K562 (cell line): Measurements from ENCODE around the gene DLG4. TPM values are rescaled to one million over a fixed set of nuclear protein-coding genes. Genes with fewer than 3 reads are reported as not detected.

Experiments
- ELF4 ChIP-seq: fragments of 450-650 bp; formaldehyde crosslinking; IDR thresholded peaks from 2 replicates; pipeline ENCODE4 v1.4.0; 2022; ENCODE audit warnings: missing genetic modification characterization
- FOXK1 ChIP-seq: sonication (generic); formaldehyde crosslinking; IDR thresholded peaks from 2 replicates; pipeline ENCODE4 v1.8.0; 2022; ENCODE audit warnings: missing genetic modification reagents, mild to moderate bottlenecking, borderline replicate concordance
- FOXK2 ChIP-seq, 2 experiments: fragments of 450-650 bp; IDR thresholded peaks in 1 of 2; conservative IDR thresholded peaks in 1 of 2; 2 replicates each; pipeline ENCODE4 v1.6.1; 2016; ENCODE audit warnings: low read depth in 2 of 2, mild to moderate bottlenecking in 1 of 2
- HDAC8 ChIP-seq: fragments of 450-650 bp; IDR thresholded peaks from 2 replicates; pipeline ENCODE4 v1.6.1; 2016; ENCODE audit warnings: mild to moderate bottlenecking, missing genetic modification characterization, moderate library complexity, missing compliant biosample characterization
- HIVEP1 ChIP-seq: fragments of 250-450 bp; sonication (Bioruptor Pico); IDR thresholded peaks from 2 replicates; pipeline ENCODE4 v1.4.0; 2020; ENCODE audit warnings: mild to moderate bottlenecking
- MEF2D ChIP-seq: conservative IDR thresholded peaks from 2 replicates; pipeline ENCODE4 v1.6.1; 2016; ENCODE audit warnings: low read depth, missing genetic modification characterization, missing compliant biosample characterization
- NFXL1 ChIP-seq: fragments of 450-650 bp; formaldehyde crosslinking; IDR thresholded peaks from 2 replicates; pipeline ENCODE4 v1.4.0; 2021; ENCODE audit warnings: mild to moderate bottlenecking
- PHF20 ChIP-seq: fragments of 450-650 bp; IDR thresholded peaks from 2 replicates; pipeline ENCODE4 v1.6.1; 2018; ENCODE audit not compliant: partially characterized antibody
- SNIP1 ChIP-seq: fragments of 450-650 bp; IDR thresholded peaks from 2 replicates; pipeline ENCODE4 v1.7.1; 2017; ENCODE audit warnings: low read depth, mild to moderate bottlenecking
- STAG1 ChIP-seq: sonication (generic); formaldehyde crosslinking; IDR thresholded peaks from 2 replicates; pipeline ENCODE4 v1.5.0; 2020; ENCODE audit warnings: missing genetic modification reagents, borderline replicate concordance
- TSC22D4 ChIP-seq: fragments of 450-650 bp; IDR thresholded peaks from 2 replicates; pipeline ENCODE4 v1.6.1; 2016; ENCODE audit warnings: missing genetic modification characterization, missing biosample characterization, control low read depth
- ZNF311 ChIP-seq: fragments of 250-450 bp; sonication (Bioruptor Pico); IDR thresholded peaks from 2 replicates; pipeline ENCODE4 v1.4.0; 2020; ENCODE audit warnings: mild to moderate bottlenecking, moderate library complexity
- polyA plus RNA-seq, 8 experiments: library from polyadenylated mRNA; depleted of rRNA in 4 of 8; stranded (reverse) in 5 of 8; unstranded in 3 of 8; fragments of >200 nt; fragmentation: Nextera tagmentation in 2 of 8; fragmentation: Illumina TruSeq in 1 of 8; extraction: Ambion mirVana in 2 of 8; extraction: Trizol in 1 of 8; gene quantifications; 2 replicates each; pipeline versions ENCODE4 v1.2.1 to v1.2.3, GENCODE V29; 2011 to 2014; ENCODE audit warnings: inconsistent platforms in 1 of 8, missing spikeins in 1 of 8
- total RNA-seq, 7 experiments: library from RNA; depleted of rRNA in 6 of 7; stranded (reverse); fragments of >200 nt in 6 of 7; fragmentation: Illumina TruSeq in 2 of 7; extraction: Trizol in 2 of 7; gene quantifications; 2 replicates each; pipeline versions ENCODE4 v1.2.1 to v1.2.3, GENCODE V29; 2011 to 2021; ENCODE audit warnings: low replicate concordance in 1 of 7
- TF ChIP-seq, protein P1 (sequence below): fragments of 200-800 bp; sonication (Bioruptor generic); IDR thresholded peaks from 2 replicates; pipeline ENCODE4 v1.6.1; 2016; ENCODE audit warnings: missing genetic modification characterization, missing compliant biosample characterization
- TF ChIP-seq, protein P2 (sequence below): fragments of 450-650 bp; IDR thresholded peaks from 2 replicates; pipeline ENCODE4 v1.6.1; 2016; ENCODE audit warnings: borderline replicate concordance
- TF ChIP-seq, protein P3 (sequence below), 2 experiments: fragments of 250-450 bp in 1 of 2; fragments of 450-650 bp in 1 of 2; sonication (Bioruptor Pico) in 1 of 2; IDR thresholded peaks; 2 replicates each; pipeline versions ENCODE4 v1.6.1 to v1.8.0; 2016 to 2021; ENCODE audit warnings: mild to moderate bottlenecking in 2 of 2, moderate library complexity in 2 of 2, missing compliant biosample characterization in 1 of 2, missing genetic modification characterization in 1 of 2
- TF ChIP-seq, protein P4 (sequence below): fragments of 250-450 bp; sonication (Bioruptor Pico); IDR thresholded peaks from 2 replicates; pipeline ENCODE4 v1.8.0; 2022; ENCODE audit warnings: inconsistent platforms

The DLG4 gene
- total and polyA plus RNA-seq, 9 of the 15 experiments (the other 6 are each of a cell fraction or from before 2014, with no cell fraction given): 0.03 to 12.0 (median 4.1) TPM

DNA sequence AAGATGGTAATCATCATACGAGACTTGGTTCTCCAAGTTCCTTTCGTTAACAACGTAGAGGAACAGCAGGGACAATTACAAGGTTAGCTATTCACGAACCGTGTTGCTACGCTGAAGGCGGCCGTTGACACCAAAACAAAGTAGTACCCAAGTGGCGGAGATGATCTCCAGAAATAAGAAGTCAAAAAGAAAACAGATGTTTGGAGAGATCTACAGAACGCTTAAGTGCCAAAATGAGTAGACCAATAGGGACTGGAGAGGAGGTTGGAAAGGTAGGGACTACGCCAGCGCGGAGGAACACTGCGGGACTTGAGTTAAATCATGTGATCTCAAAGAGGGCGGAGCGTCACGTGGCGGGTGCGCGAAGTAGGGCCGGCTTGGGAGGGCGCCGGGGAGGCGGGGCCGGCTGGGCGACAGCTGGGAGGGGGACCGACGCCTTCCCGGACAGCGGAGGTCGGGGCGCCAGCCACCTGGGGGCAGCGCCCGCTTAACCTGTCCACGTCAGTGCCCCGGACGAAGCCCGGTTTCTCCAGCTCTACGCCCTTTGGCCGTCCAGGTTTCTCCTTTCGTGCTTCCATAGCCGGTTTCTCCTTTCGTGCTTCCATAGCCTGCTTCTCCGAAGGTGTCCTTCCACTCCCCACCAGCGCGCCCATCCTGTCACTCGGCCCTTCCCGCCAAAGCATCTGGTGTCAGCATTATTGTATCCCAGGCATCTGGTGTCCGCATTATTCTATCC is 23.2 kb upstream of the DLG4 start (continued):
- TF ChIP-seq, protein P1, sequence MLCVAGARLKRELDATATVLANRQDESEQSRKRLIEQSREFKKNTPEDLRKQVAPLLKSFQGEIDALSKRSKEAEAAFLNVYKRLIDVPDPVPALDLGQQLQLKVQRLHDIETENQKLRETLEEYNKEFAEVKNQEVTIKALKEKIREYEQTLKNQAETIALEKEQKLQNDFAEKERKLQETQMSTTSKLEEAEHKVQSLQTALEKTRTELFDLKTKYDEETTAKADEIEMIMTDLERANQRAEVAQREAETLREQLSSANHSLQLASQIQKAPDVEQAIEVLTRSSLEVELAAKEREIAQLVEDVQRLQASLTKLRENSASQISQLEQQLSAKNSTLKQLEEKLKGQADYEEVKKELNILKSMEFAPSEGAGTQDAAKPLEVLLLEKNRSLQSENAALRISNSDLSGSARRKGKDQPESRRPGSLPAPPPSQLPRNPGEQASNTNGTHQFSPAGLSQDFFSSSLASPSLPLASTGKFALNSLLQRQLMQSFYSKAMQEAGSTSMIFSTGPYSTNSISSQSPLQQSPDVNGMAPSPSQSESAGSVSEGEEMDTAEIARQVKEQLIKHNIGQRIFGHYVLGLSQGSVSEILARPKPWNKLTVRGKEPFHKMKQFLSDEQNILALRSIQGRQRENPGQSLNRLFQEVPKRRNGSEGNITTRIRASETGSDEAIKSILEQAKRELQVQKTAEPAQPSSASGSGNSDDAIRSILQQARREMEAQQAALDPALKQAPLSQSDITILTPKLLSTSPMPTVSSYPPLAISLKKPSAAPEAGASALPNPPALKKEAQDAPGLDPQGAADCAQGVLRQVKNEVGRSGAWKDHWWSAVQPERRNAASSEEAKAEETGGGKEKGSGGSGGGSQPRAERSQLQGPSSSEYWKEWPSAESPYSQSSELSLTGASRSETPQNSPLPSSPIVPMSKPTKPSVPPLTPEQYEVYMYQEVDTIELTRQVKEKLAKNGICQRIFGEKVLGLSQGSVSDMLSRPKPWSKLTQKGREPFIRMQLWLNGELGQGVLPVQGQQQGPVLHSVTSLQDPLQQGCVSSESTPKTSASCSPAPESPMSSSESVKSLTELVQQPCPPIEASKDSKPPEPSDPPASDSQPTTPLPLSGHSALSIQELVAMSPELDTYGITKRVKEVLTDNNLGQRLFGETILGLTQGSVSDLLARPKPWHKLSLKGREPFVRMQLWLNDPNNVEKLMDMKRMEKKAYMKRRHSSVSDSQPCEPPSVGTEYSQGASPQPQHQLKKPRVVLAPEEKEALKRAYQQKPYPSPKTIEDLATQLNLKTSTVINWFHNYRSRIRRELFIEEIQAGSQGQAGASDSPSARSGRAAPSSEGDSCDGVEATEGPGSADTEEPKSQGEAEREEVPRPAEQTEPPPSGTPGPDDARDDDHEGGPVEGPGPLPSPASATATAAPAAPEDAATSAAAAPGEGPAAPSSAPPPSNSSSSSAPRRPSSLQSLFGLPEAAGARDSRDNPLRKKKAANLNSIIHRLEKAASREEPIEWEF (CRISPR knock-in tag): no peak
- TF ChIP-seq ELF4 (peak; percentile 67; the same call in 1 of the 2 replicates), TSC22D4 (tag) (no peak), MEF2D (tag) (0 out of 2 replicates have a peak, but pooled peaks have one; percentile 35), HIVEP1 (CRISPR knock-in tag) (no peak), HDAC8 (tag) (no peak), FOXK2 (conservative IDR thresholded peaks at IDR 0.05 in 1 of 2, IDR thresholded peaks at IDR 0.05 in 1 of 2; ENCODE audit: low read depth in 2 of 2) (peak; percentile 91 to 94), FOXK1 (CRISPR knock-in tag) (no peak), PHF20 (peak; percentile 88), SNIP1 (no peak), STAG1 (CRISPR knock-in tag) (no peak), NFXL1 (CRISPR knock-in tag) (no peak), ZNF311 (CRISPR knock-in tag) (no peak)
- TF ChIP-seq, protein P2, sequence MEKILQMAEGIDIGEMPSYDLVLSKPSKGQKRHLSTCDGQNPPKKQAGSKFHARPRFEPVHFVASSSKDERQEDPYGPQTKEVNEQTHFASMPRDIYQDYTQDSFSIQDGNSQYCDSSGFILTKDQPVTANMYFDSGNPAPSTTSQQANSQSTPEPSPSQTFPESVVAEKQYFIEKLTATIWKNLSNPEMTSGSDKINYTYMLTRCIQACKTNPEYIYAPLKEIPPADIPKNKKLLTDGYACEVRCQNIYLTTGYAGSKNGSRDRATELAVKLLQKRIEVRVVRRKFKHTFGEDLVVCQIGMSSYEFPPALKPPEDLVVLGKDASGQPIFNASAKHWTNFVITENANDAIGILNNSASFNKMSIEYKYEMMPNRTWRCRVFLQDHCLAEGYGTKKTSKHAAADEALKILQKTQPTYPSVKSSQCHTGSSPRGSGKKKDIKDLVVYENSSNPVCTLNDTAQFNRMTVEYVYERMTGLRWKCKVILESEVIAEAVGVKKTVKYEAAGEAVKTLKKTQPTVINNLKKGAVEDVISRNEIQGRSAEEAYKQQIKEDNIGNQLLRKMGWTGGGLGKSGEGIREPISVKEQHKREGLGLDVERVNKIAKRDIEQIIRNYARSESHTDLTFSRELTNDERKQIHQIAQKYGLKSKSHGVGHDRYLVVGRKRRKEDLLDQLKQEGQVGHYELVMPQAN: peak; percentile 96
- TF ChIP-seq, protein P3, sequence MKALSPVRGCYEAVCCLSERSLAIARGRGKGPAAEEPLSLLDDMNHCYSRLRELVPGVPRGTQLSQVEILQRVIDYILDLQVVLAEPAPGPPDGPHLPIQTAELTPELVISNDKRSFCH (CRISPR knock-in tag; IDR thresholded peaks at IDR 0.05): no peak
- TF ChIP-seq, protein P3 (tag; IDR thresholded peaks at IDR 0.05): no peak
- TF ChIP-seq, protein P4, sequence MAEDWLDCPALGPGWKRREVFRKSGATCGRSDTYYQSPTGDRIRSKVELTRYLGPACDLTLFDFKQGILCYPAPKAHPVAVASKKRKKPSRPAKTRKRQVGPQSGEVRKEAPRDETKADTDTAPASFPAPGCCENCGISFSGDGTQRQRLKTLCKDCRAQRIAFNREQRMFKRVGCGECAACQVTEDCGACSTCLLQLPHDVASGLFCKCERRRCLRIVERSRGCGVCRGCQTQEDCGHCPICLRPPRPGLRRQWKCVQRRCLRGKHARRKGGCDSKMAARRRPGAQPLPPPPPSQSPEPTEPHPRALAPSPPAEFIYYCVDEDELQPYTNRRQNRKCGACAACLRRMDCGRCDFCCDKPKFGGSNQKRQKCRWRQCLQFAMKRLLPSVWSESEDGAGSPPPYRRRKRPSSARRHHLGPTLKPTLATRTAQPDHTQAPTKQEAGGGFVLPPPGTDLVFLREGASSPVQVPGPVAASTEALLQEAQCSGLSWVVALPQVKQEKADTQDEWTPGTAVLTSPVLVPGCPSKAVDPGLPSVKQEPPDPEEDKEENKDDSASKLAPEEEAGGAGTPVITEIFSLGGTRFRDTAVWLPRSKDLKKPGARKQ (CRISPR knock-in tag): no peak
